ENCODE data around the gene KAT8. TPM values are rescaled to one million over a fixed set of nuclear protein-coding genes. Genes with fewer than 3 reads are reported as not detected.

The KAT8 gene
- total and polyA plus RNA-seq, 2 of the 13 experiments (the other 11 are each of a cell fraction or from before 2014, with no cell fraction given) = 79.0 to 84.2 TPM

DNA sequence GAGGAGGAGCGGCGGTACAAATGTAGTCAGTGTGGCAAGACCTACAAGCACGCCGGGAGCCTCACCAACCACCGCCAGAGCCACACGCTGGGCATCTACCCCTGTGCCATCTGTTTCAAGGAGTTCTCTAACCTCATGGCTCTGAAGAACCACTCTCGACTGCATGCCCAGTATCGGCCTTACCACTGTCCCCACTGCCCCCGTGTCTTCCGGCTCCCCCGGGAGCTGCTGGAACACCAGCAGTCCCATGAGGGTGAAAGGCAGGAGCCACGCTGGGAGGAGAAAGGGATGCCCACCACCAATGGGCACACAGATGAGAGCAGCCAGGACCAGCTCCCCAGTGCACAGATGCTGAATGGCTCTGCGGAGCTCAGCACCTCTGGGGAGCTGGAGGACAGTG lies 40.4 kb upstream of the KAT8 start:
- CTCF ChIA-PET (ENCODE audit: low intra/inter-chr PET ratio, low total read pairs) = no interaction called here

DNA sequence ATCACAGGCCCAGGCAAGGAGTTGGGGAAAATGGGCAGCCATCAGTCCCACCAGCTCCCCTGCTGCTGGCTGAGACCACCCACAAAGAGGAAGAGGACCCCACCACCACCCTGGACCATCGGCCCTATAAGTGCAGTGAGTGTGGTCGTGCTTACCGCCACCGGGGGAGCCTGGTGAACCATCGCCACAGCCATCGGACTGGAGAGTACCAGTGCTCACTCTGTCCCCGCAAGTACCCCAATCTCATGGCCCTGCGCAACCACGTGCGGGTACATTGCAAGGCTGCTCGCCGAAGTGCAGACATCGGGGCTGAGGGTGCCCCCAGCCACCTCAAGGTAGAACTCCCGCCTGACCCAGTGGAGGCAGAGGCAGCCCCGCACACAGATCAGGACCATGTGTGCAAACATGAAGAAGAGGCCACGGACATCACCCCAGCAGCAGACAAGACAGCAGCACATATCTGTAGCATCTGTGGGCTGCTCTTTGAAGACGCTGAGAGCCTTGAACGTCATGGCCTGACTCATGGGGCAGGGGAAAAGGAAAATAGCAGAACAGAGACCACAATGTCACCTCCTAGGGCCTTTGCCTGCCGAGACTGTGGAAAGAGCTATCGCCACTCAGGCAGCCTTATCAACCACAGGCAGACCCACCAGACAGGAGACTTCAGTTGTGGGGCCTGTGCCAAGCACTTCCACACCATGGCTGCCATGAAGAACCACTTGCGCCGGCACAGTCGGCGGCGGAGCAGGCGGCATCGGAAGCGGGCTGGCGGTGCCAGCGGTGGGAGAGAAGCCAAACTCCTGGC lies 39.7 kb upstream of the KAT8 start:
- H3K9ac ChIP-seq (ENCODE audit: insufficient read depth, low read depth, low read length) = no peak overlapping the region
- H3K36me3 ChIP-seq (replicated peaks in 1 of 2; ENCODE audit: control insufficient read depth in 1 of 2, insufficient read depth in 2 of 2, low read length in 2 of 2) = peaks cover 27 to 53% of the 10 kb centered on the region in 2 experiments
- H3K4me3 ChIP-seq (replicated peaks in 1 of 3; ENCODE audit: insufficient read depth in 1 of 3, low read depth in 2 of 3, low read length in 3 of 3) = no peak overlapping the region
- no TSS peak for BruUV-seq (replicated peaks)
- POLR2A ChIA-PET = interaction anchor here (2.2 kb wide), 1 partner anchor 15 kb away, joined by 6 read pairs; no protein-coding TSS in a partner anchor
- ATAC-seq (no peak), FAIRE-seq (no peak), DNase-seq (ENCODE audit: low spot score) (no peak)
- H4K20me1 ChIP-seq (ENCODE audit: insufficient read depth, low read length) = no peaks in the 10 kb centered on the region
- CTCF ChIA-PET (ENCODE audit: low intra/inter-chr PET ratio, low total read pairs) = no interaction called here
- H3K79me2 ChIP-seq (ENCODE audit: insufficient read depth, low read length) = peaks cover 23% of the 10 kb centered on the region
- 97% methylated on average over 18 of the region's 30 CpGs for WGBS (ENCODE audit: low lambda C conversion rate)
- intact Hi-C loops (cut with micrococcal nuclease; ENCODE audit: unreplicated experiment) (no loop called here), in situ Hi-C loops (cut with HindIII; ENCODE audit: extremely low pct_ligation_motif_present, low pct_unique_long_range_greater_than_20kb) (no loop called here)
- no peaks in the 10 kb centered on the region; a peak in 1 of 5 replicates for H3K27me3 ChIP-seq (ENCODE audit: control insufficient read depth in 1 of 2, insufficient read depth in 2 of 2, low read length in 2 of 2)
- no peak overlapping the region for H3K27ac ChIP-seq (ENCODE audit: extremely low read length, insufficient read depth, low read length)
- no peak overlapping the region for H2AFZ ChIP-seq (ENCODE audit: low read length)
- no peaks in the 10 kb centered on the region for H3K9me3 ChIP-seq (ENCODE audit: low read length)
- TF ChIP-seq, protein P1, sequence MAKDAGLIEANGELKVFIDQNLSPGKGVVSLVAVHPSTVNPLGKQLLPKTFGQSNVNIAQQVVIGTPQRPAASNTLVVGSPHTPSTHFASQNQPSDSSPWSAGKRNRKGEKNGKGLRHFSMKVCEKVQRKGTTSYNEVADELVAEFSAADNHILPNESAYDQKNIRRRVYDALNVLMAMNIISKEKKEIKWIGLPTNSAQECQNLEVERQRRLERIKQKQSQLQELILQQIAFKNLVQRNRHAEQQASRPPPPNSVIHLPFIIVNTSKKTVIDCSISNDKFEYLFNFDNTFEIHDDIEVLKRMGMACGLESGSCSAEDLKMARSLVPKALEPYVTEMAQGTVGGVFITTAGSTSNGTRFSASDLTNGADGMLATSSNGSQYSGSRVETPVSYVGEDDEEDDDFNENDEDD (CRISPR knock-in tag; IDR thresholded peaks at IDR 0.05; ENCODE audit: borderline replicate concordance) = no peak
- no peak for TF ChIP-seq HIVEP1 (CRISPR knock-in tag; IDR thresholded peaks at IDR 0.05)
- TF ChIP-seq, protein P2, sequence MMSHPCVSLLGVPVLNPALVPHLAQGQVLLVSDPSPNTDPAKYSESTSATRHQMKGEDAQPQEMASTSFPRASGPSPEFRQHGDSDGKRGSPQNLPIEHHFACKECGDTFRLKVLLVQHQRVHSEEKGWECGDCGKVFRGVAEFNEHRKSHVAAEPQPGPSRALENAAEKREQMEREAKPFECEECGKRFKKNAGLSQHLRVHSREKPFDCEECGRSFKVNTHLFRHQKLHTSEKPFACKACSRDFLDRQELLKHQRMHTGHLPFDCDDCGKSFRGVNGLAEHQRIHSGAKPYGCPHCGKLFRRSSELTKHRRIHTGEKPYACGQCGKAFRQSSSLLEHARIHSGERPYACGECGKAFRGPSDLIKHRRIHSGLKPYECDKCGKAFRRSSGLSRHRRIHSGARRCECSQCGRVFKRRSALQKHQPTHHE (CRISPR knock-in tag; IDR thresholded peaks at IDR 0.05; ENCODE audit: borderline replicate concordance) = no peak
- TF ChIP-seq ZC3H13 (CRISPR knock-in tag; IDR thresholded peaks at IDR 0.05) = peak; percentile 41; the same call in 1 of the 2 replicates
- peak; percentile 49; the same call in 1 of the 2 replicates for TF ChIP-seq RBFOX2 (IDR thresholded peaks at IDR 0.05; ENCODE audit: low read depth, low read length)
- TF ChIP-seq ZNF768 (CRISPR knock-in tag; IDR thresholded peaks at IDR 0.05) = 0 out of 2 replicates have a peak, but pooled peaks have one; percentile 24
- TF ChIP-seq SSRP1 (CRISPR knock-in tag; IDR thresholded peaks at IDR 0.05) = 0 out of 2 replicates have a peak, but pooled peaks have one; percentile 7
- TF ChIP-seq ZNF230 (CRISPR knock-in tag; IDR thresholded peaks at IDR 0.05) = no peak
- TF ChIP-seq AGO2 (optimal IDR thresholded peaks at IDR 0.05; ENCODE audit: low read depth, low read length) = peak; percentile 31
- no peak for TF ChIP-seq SETDB1 (CRISPR knock-in tag; IDR thresholded peaks at IDR 0.05; ENCODE audit: borderline replicate concordance)
- H3K4me1 ChIP-seq (ENCODE audit: insufficient read depth, low read length) = peaks cover 10% of the 10 kb centered on the region
- H3K4me2 ChIP-seq (ENCODE audit: low read depth, low read length) = no peak overlapping the region

More for the DNA sequence above, 40.4 kb upstream of the KAT8 start:
- in situ Hi-C loops (cut with HindIII; ENCODE audit: extremely low pct_ligation_motif_present, low pct_unique_long_range_greater_than_20kb) (no loop called here), intact Hi-C loops (cut with micrococcal nuclease; ENCODE audit: unreplicated experiment) (no loop called here)
- ATAC-seq (no peak), DNase-seq (ENCODE audit: low spot score) (no peak), FAIRE-seq (no peak)
- H3K79me2 ChIP-seq (ENCODE audit: insufficient read depth, low read length) = peaks cover 31% of the 10 kb centered on the region
- no peak overlapping the region for H2AFZ ChIP-seq (ENCODE audit: low read length)
- H3K9me3 ChIP-seq (ENCODE audit: low read length) = no peaks in the 10 kb centered on the region
- BruUV-seq (replicated peaks) = no TSS peak
- no peak overlapping the region for H3K4me3 ChIP-seq (replicated peaks in 1 of 3; ENCODE audit: insufficient read depth in 1 of 3, low read depth in 2 of 3, low read length in 3 of 3)
- TF ChIP-seq ZNF572 (CRISPR knock-in tag; IDR thresholded peaks at IDR 0.05) = no peak
- 0 out of 2 replicates have a peak, but pooled peaks have one; percentile 4 for TF ChIP-seq SSRP1 (CRISPR knock-in tag; IDR thresholded peaks at IDR 0.05)
- TF ChIP-seq AGO2 (optimal IDR thresholded peaks at IDR 0.05; ENCODE audit: low read depth, low read length) = peak; percentile 55
- no peak for TF ChIP-seq ZMYM4 (CRISPR knock-in tag; IDR thresholded peaks at IDR 0.05)
- TF ChIP-seq TBL1XR1 (IDR thresholded peaks at IDR 0.05; ENCODE audit: borderline replicate concordance, low read length, partially characterized antibody) = no peak
- H3K27ac ChIP-seq (ENCODE audit: extremely low read length, insufficient read depth, low read length) = no peak overlapping the region
- H3K4me1 ChIP-seq (ENCODE audit: insufficient read depth, low read length) = peaks cover 12% of the 10 kb centered on the region
- POLR2A ChIA-PET = no interaction called here
- peaks cover 27 to 50% of the 10 kb centered on the region in 2 experiments for H3K36me3 ChIP-seq (replicated peaks in 1 of 2; ENCODE audit: control insufficient read depth in 1 of 2, insufficient read depth in 2 of 2, low read length in 2 of 2)
- H3K27me3 ChIP-seq (ENCODE audit: control insufficient read depth in 1 of 2, insufficient read depth in 2 of 2, low read length in 2 of 2) = no peaks in the 10 kb centered on the region; a peak in 1 of 5 replicates
- no peak overlapping the region for H3K9ac ChIP-seq (ENCODE audit: insufficient read depth, low read depth, low read length)
- 98% methylated on average over 12 of the region's 13 CpGs for WGBS (ENCODE audit: low lambda C conversion rate)
- no peak overlapping the region for H3K4me2 ChIP-seq (ENCODE audit: low read depth, low read length)
- no peaks in the 10 kb centered on the region for H4K20me1 ChIP-seq (ENCODE audit: insufficient read depth, low read length)

Measured in HepG2 (cell line).